Esophagus muscularis mucosa (tissue), 4 donors: ENCODE data around the gene GMDS. TPM values are rescaled to one million over a fixed set of nuclear protein-coding genes. Genes with fewer than 3 reads are reported as not detected.

Experiments used
- DNase-seq: peaks from one replicate; pipeline ENCODE4 v3.0.0-alpha.2; 2017; ENCODE audit errors: extremely low spot score
- H3K27ac ChIP-seq, 4 donors: fragments of 200-600 bp; sonication (generic); replicated peaks in 1 of 4; 1 replicate in 3 of 4; 2 replicates in 1 of 4; pipeline ENCODE4 v1.5.1; 2016 to 2019; ENCODE audit warnings: mild to moderate bottlenecking in 1 of 4
- H3K27me3 ChIP-seq, 4 donors: fragments of 200-600 bp; sonication (generic); one replicate each; pipeline versions ENCODE4 v1.5.1 to v1.6.0; 2016 to 2019
- H3K36me3 ChIP-seq, 4 donors: fragments of 200-600 bp; sonication (generic); one replicate each; pipeline ENCODE4 v1.5.1; 2016 to 2019
- H3K4me1 ChIP-seq, 4 donors: fragments of 200-600 bp; sonication (generic); one replicate each; pipeline ENCODE4 v1.5.1; 2016 to 2019
- H3K4me3 ChIP-seq, 4 donors: fragments of 200-600 bp; sonication (generic); 1 replicate in 2 of 4; 2 replicates in 2 of 4; pipeline ENCODE4 v1.5.1; 2016 to 2019; ENCODE audit warnings: mild to moderate bottlenecking in 4 of 4, moderate library complexity in 1 of 4
- H3K9me3 ChIP-seq, 4 donors: fragments of 200-600 bp; sonication (generic); 1 replicate in 3 of 4; 2 replicates in 1 of 4; pipeline ENCODE4 v1.5.1; 2016 to 2019
- CTCF ChIP-seq, 3 experiments: fragments of 200-600 bp in 2 of 3; fragments of 450-650 bp in 1 of 3; sonication (generic) in 2 of 3; IDR thresholded peaks; one replicate each; pipeline ENCODE4 v1.5.1; 2017 to 2019; ENCODE audit warnings: antibody characterized with exemption in 3 of 3, mild to moderate bottlenecking in 2 of 3, moderate library complexity in 1 of 3
- EP300 ChIP-seq: sonication (generic); formaldehyde crosslinking; IDR thresholded peaks from one replicate; pipeline ENCODE4 v1.6.1; 2017; ENCODE audit warnings: antibody characterized with exemption
- POLR2A ChIP-seq: fragments of 450-650 bp; IDR thresholded peaks from one replicate; pipeline ENCODE4 v1.6.1; 2017; ENCODE audit warnings: antibody characterized with exemption, moderate library complexity, mild to moderate bottlenecking, low read depth
- POLR2AphosphoS5 ChIP-seq, 2 donors: sonication (generic); formaldehyde crosslinking; IDR thresholded peaks; one replicate each; pipeline ENCODE4 v1.6.1; 2017; ENCODE audit warnings: antibody characterized with exemption in 2 of 2
- WGBS: methylation state at CpG from one replicate; pipeline ENCODE4 v1.1.5; 2018; 5-methylcytosine and 5-hydroxymethylcytosine counted together
- intact Hi-C: fragments of 100-400 bp; cut with DNase I; formaldehyde crosslinking; loops from one replicate; pipeline ENCODE4 v1.15.1; 2023
- total RNA-seq, 4 donors: library from RNA; depleted of rRNA; stranded (reverse); fragments of >200 nt; gene quantifications; one replicate each; pipeline versions ENCODE4 v1.1.0 to v1.2.1, GENCODE V29; 2016

GMDS gene
- total RNA-seq, 4 donors from 2014 or later = 3.6 to 14.1 (median 6.0) TPM

GRCh38 chr6:1819007-1819406 lies 426.4 kb downstream of the GMDS start:
- Histone ChIP-seq H3K9me3 (no peaks in the 10 kb centered on the region), H3K4me3 (no peak overlapping the region), H3K36me3 (no peaks in the 10 kb centered on the region), H3K27me3 (no peaks in the 10 kb centered on the region), H3K4me1 (peaks cover 0 to 17% (median 16%) of the 10 kb centered on the region in 4 donors), H3K27ac (no peak overlapping the region)
- WGBS = 97% methylated on average over 3 of the region's 3 CpGs
- DNase-seq = no peak
- intact Hi-C loops = no loop called here
- TF ChIP-seq EP300 = no peak
- TF ChIP-seq POLR2A = no peak
- no peak for TF ChIP-seq POLR2AphosphoS5 (IDR thresholded peaks at IDR 0.05)
- TF ChIP-seq CTCF (IDR thresholded peaks at IDR 0.05) = no peak

GRCh38 chr6:1817033-1817761 lies 428.2 kb downstream of the GMDS start:
- Histone ChIP-seq H3K4me3 (no peak overlapping the region), H3K9me3 (no peaks in the 10 kb centered on the region), H3K27ac (no peak overlapping the region), H3K27me3 (no peaks in the 10 kb centered on the region), H3K4me1 (peaks cover 0 to 17% (median 15%) of the 10 kb centered on the region in 4 donors), H3K36me3 (no peaks in the 10 kb centered on the region)
- WGBS = 70% methylated on average over 4 of the region's 4 CpGs
- intact Hi-C loops = no loop called here
- TF ChIP-seq POLR2A (no peak), EP300 (no peak), POLR2AphosphoS5 (IDR thresholded peaks at IDR 0.05) (no peak), CTCF (IDR thresholded peaks at IDR 0.05) (no peak)
- DNase-seq = no peak

- no peak for DNase-seq
- Histone ChIP-seq H3K27me3 (no peaks in the 10 kb centered on the region), H3K27ac (no peak overlapping the region), H3K4me1 (peaks cover 0 to 13% (median 10%) of the 10 kb centered on the region in 4 donors), H3K36me3 (no peaks in the 10 kb centered on the region), H3K4me3 (no peak overlapping the region), H3K9me3 (no peaks in the 10 kb centered on the region)
- intact Hi-C loops = no loop called here
- WGBS = 91% methylated on average over 8 of the region's 8 CpGs
- TF ChIP-seq POLR2AphosphoS5 (IDR thresholded peaks at IDR 0.05) (no peak), POLR2A (no peak), EP300 (no peak), CTCF (IDR thresholded peaks at IDR 0.05) (no peak)
Measured at GRCh38 chr6:1815827-1816452, 429.5 kb downstream of the GMDS start.

GRCh38 chr6:1814279-1814678 lies 431.1 kb downstream of the GMDS start:
- Histone ChIP-seq H3K4me3 (no peak overlapping the region), H3K4me1 (no peaks in the 10 kb centered on the region), H3K36me3 (no peaks in the 10 kb centered on the region), H3K27ac (no peak overlapping the region), H3K27me3 (no peaks in the 10 kb centered on the region), H3K9me3 (no peaks in the 10 kb centered on the region)
- TF ChIP-seq POLR2A (no peak), POLR2AphosphoS5 (IDR thresholded peaks at IDR 0.05) (no peak)
- intact Hi-C loops = no loop called here
- no peak for DNase-seq
- 69% methylated on average over 4 of the region's 4 CpGs for WGBS

- no peaks in the 10 kb centered on the region for H3K4me1 ChIP-seq
- no peak overlapping the region for H3K27ac ChIP-seq
- H3K36me3 ChIP-seq = no peaks in the 10 kb centered on the region
- H3K27me3 ChIP-seq = no peaks in the 10 kb centered on the region
- 96% methylated on average over 2 of the region's 2 CpGs for WGBS
- H3K9me3 ChIP-seq = no peaks in the 10 kb centered on the region
- TF ChIP-seq POLR2A (no peak), EP300 (no peak)
- DNase-seq = no peak
- intact Hi-C loops = no loop called here
- H3K4me3 ChIP-seq = no peak overlapping the region
Measured at GRCh38 chr6:1812487-1812886, 432.9 kb downstream of the GMDS start.
